HEK293 (cell line): ENCODE data around the gene AFG3L2.

ENCODE experiments used
- CTCF ChIA-PET: fragments of 350-600 bp; formaldehyde crosslinking; extraction: SDS; loops from one replicate; lab custom pipeline; 2021; ENCODE audit warnings: antibody characterized with exemption; lab: Yijun Ruan, JAX
- POLR2A ChIA-PET: fragments of 300-600 bp; formaldehyde crosslinking; extraction: SDS; loops from one replicate; lab custom pipeline; 2020; ENCODE audit warnings: antibody characterized with exemption, inconsistent platforms; lab: Yijun Ruan, JAX
- H3K27ac ChIP-seq: fragments of 200-500 bp; sonication (Bioruptor generic); 2 replicates; pipeline ENCODE4 v1.5.1; 2014; ENCODE audit warnings: low read depth, low read length, control low read depth, inconsistent platforms; ENCODE audit errors: extremely low read depth
- H3K36me3 ChIP-seq, 2 experiments: fragments of 200-500 bp in 1 of 2; sonication (Bioruptor generic) in 1 of 2; 1 replicate in 1 of 2; 2 replicates in 1 of 2; pipeline ENCODE4 v1.5.1; 2014 to 2017; ENCODE audit warnings: inconsistent platforms in 2 of 2, low read length in 2 of 2; ENCODE audit not compliant: control insufficient read depth in 2 of 2, insufficient read depth in 1 of 2
- H3K4me1 ChIP-seq: fragments of 200-500 bp; sonication (Bioruptor generic); 2 replicates; pipeline ENCODE4 v1.5.1; 2014; ENCODE audit warnings: mild to moderate bottlenecking, low read length, inconsistent platforms; ENCODE audit not compliant: control insufficient read depth, insufficient read depth
- H3K4me3 ChIP-seq: 2 replicates; pipeline ENCODE4 v1.5.1; 2011; ENCODE audit warnings: low read depth, mild to moderate bottlenecking, control low read depth, low read length, moderate library complexity
- H3K9me3 ChIP-seq: fragments of 200-500 bp; sonication (Bioruptor generic); 2 replicates; pipeline ENCODE4 v1.5.1; 2014; ENCODE audit warnings: low read depth, low read length, inconsistent platforms; ENCODE audit not compliant: control insufficient read depth, insufficient read depth
- ATF2 ChIP-seq: fragments of 450-650 bp; formaldehyde crosslinking; IDR thresholded peaks from 2 replicates; pipeline ENCODE4 v1.5.1; 2016; ENCODE audit warnings: missing biosample characterization, missing genetic modification characterization, low read depth
- BCL6B ChIP-seq: fragments of 450-650 bp; formaldehyde crosslinking; IDR thresholded peaks from 2 replicates; pipeline ENCODE4 v1.5.1; 2017; ENCODE audit warnings: missing biosample characterization, missing genetic modification characterization
- GFI1B ChIP-seq: fragments of 450-650 bp; formaldehyde crosslinking; IDR thresholded peaks from 2 replicates; pipeline ENCODE4 v1.5.1; 2016; ENCODE audit warnings: missing biosample characterization, missing genetic modification characterization
- GLI2 ChIP-seq: fragments of 450-650 bp; formaldehyde crosslinking; IDR thresholded peaks from 2 replicates; pipeline ENCODE4; 2017; ENCODE audit warnings: missing biosample characterization, missing genetic modification characterization, low read depth, borderline replicate concordance
- KLF10 ChIP-seq: fragments of 450-650 bp; IDR thresholded peaks from 2 replicates; pipeline ENCODE4 v1.5.1; 2018; ENCODE audit warnings: missing biosample characterization, mild to moderate bottlenecking, missing genetic modification characterization
- KLF8 ChIP-seq: fragments of 450-650 bp; formaldehyde crosslinking; IDR thresholded peaks from 2 replicates; pipeline ENCODE4 v1.5.1; 2016; ENCODE audit warnings: missing biosample characterization, missing genetic modification characterization
- KLF9 ChIP-seq: fragments of 450-650 bp; formaldehyde crosslinking; IDR thresholded peaks from 2 replicates; pipeline ENCODE4 v1.5.1; 2016; ENCODE audit warnings: missing biosample characterization, missing genetic modification characterization, low read depth
- SETDB1 ChIP-seq: IDR thresholded peaks from one replicate; pipeline ENCODE4 v1.6.1; 2017; ENCODE audit warnings: mild to moderate bottlenecking, low read length, moderate library complexity, mixed read lengths; ENCODE audit not compliant: insufficient read length
- SP3 ChIP-seq: fragments of 450-650 bp; formaldehyde crosslinking; IDR thresholded peaks from 2 replicates; pipeline ENCODE4 v1.5.1; 2016; ENCODE audit warnings: missing biosample characterization, missing genetic modification characterization
- ZFP3 ChIP-seq: fragments of 450-650 bp; formaldehyde crosslinking; IDR thresholded peaks from 2 replicates; pipeline ENCODE4 v1.5.1; 2016; ENCODE audit warnings: low read depth, missing biosample characterization, missing genetic modification characterization
- ZNF202 ChIP-seq: fragments of 450-650 bp; formaldehyde crosslinking; IDR thresholded peaks from 2 replicates; pipeline ENCODE4 v1.5.1; 2016; ENCODE audit warnings: missing biosample characterization, missing genetic modification characterization, borderline replicate concordance
- ZNF266 ChIP-seq: fragments of 450-650 bp; formaldehyde crosslinking; IDR thresholded peaks from 2 replicates; pipeline ENCODE4 v1.5.1; 2016; ENCODE audit warnings: missing biosample characterization, missing genetic modification characterization, low read depth
- ZNF37A ChIP-seq: fragments of 450-650 bp; IDR thresholded peaks from 2 replicates; pipeline ENCODE4 v1.5.1; 2018; ENCODE audit warnings: missing biosample characterization, missing genetic modification characterization
- ZNF513 ChIP-seq: fragments of 450-650 bp; IDR thresholded peaks from 2 replicates; pipeline ENCODE4 v1.5.1; 2018; ENCODE audit warnings: missing biosample characterization, missing genetic modification characterization
- ZNF558 ChIP-seq: fragments of 450-650 bp; formaldehyde crosslinking; IDR thresholded peaks from 2 replicates; pipeline ENCODE4 v1.5.1; 2016; ENCODE audit warnings: missing biosample characterization, missing genetic modification characterization
- ZNF561 ChIP-seq: fragments of 450-650 bp; IDR thresholded peaks from 2 replicates; pipeline ENCODE4 v1.5.1; 2018; ENCODE audit warnings: missing biosample characterization, missing genetic modification characterization, borderline replicate concordance
- ZNF600 ChIP-seq: fragments of 450-650 bp; formaldehyde crosslinking; IDR thresholded peaks from 2 replicates; pipeline ENCODE4 v1.5.1; 2016; ENCODE audit warnings: missing biosample characterization, missing genetic modification characterization
- ZNF623 ChIP-seq: fragments of 450-650 bp; formaldehyde crosslinking; IDR thresholded peaks from 2 replicates; pipeline ENCODE4 v1.5.1; 2016; ENCODE audit warnings: missing biosample characterization, missing genetic modification characterization
- ZNF658 ChIP-seq: fragments of 450-650 bp; formaldehyde crosslinking; IDR thresholded peaks from 2 replicates; pipeline ENCODE4; 2016; ENCODE audit warnings: missing biosample characterization, missing genetic modification characterization
- ZNF747 ChIP-seq: fragments of 450-650 bp; formaldehyde crosslinking; IDR thresholded peaks from 2 replicates; pipeline ENCODE4 v1.5.1; 2016; ENCODE audit warnings: missing biosample characterization, missing genetic modification characterization
- ZNF830 ChIP-seq: fragments of 450-650 bp; IDR thresholded peaks from 2 replicates; pipeline ENCODE4 v1.5.0; 2018; ENCODE audit warnings: missing biosample characterization, missing genetic modification characterization, low read depth, mild to moderate bottlenecking, moderate library complexity
- ZNF837 ChIP-seq: fragments of 450-650 bp; formaldehyde crosslinking; IDR thresholded peaks from 2 replicates; pipeline ENCODE4 v1.5.1; 2016; ENCODE audit warnings: missing biosample characterization, missing genetic modification characterization
- ZSCAN16 ChIP-seq: fragments of 450-650 bp; formaldehyde crosslinking; IDR thresholded peaks from 2 replicates; pipeline ENCODE4 v1.5.1; 2016; ENCODE audit warnings: missing biosample characterization, missing genetic modification characterization
- ZSCAN30 ChIP-seq: fragments of 450-650 bp; IDR thresholded peaks from 2 replicates; pipeline ENCODE4 v1.5.1; 2018; ENCODE audit warnings: missing biosample characterization, mild to moderate bottlenecking, missing genetic modification characterization, moderate library complexity
- TF ChIP-seq, protein P1 (sequence below): fragments of 450-650 bp; formaldehyde crosslinking; IDR thresholded peaks from 2 replicates; pipeline ENCODE4 v1.5.1; 2016; ENCODE audit warnings: missing biosample characterization, missing genetic modification characterization
- TF ChIP-seq, protein P2 (sequence below): fragments of 450-650 bp; formaldehyde crosslinking; IDR thresholded peaks from 2 replicates; pipeline ENCODE4 v1.5.1; 2016; ENCODE audit warnings: missing biosample characterization, missing genetic modification characterization

AFG3L2 gene

DNA sequence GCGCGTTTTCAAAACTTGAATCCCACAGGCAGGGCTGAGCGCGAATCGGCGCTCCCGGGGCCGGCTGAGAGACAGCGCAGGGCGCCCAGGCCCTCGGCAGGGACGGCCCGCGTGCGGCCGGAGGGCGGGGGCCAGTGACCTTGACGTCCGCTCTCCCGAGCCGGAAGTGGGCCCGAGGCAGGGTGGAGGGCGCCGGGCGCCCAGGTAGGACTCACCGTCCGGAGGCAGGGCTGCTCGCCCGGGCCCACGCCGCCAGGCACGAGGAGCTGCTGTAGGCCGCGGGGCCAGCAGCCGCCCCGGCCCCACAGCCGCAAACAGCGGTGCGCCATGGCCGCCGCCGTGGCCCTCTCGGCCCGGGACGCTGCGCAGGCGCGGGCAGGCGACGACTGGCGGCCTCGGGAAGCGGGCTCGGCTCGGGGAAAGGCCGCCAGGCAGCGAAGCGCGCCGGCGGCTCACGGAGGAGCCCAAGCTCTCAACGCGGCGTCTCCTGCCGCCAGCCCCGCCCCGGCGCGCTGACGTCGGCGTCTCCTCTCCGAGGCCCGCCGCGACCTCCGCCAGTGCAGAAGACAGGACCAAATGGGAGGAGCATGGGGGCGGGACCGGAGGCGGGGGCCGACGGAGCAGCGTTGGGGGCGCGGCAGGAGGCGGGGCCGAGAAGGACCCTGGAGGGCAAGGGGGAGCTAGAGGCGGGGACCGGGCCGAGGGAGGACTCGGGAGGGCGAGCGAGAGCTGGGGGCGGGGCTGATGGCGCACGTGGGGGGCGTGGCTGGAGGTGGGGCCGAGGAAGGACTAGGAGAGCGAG is at the start of gene AFG3L2 (continued):
- TF ChIP-seq GFI1B (tag by site-specific recombination) (no peak), ZSCAN16 (tag by site-specific recombination) (no peak), ZNF513 (tag by site-specific recombination) (peak; percentile 16; the same call in 1 of the 2 replicates), ZNF837 (tag by site-specific recombination) (no peak), ATF2 (tag by site-specific recombination) (no peak), ZNF37A (tag by site-specific recombination) (no peak), ZSCAN30 (tag by site-specific recombination) (peak; percentile 79), ZNF747 (no peak), SP3 (tag by site-specific recombination) (peak; percentile 100), ZNF658 (tag by site-specific recombination) (no peak)

DNA sequence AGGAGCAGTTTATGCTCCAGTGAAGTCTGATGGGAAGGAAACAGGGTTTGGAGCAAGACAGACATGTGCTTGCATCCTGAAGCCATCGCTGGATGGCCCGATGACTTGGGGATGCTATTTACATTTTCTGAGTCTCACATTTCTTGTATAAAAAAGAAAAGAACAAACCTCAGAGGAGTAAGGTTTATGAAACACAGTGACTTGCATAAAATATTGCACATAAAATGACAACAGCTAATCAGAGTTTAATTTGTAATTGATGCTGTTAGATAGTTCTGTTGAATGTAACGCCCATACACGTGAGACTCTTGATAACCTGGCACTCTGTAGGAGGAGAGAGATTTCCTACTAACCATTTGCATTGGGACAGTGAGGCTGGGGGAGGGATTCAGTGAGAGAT is 47.2 kb upstream of the AFG3L2 start:
- no peaks in the 10 kb centered on the region for H3K4me1 ChIP-seq

More for the DNA sequence above, 47.2 kb upstream of the AFG3L2 start:
- POLR2A ChIA-PET: interaction anchor here (2.2 kb wide), 1 partner anchor 16 kb away, joined by 10 read pairs; the partner anchor contains the start of gene PRELID3A
- H3K4me3 ChIP-seq: no peak overlapping the region
- H3K36me3 ChIP-seq: peaks cover 3 to 4% of the 10 kb centered on the region in 2 experiments; a peak in 2 of 3 replicates
- TF ChIP-seq SETDB1 (no peak), ZNF623 (tag by site-specific recombination) (no peak), ZNF266 (tag by site-specific recombination) (no peak), ZNF600 (no peak), KLF10 (tag by site-specific recombination) (no peak), KLF8 (tag by site-specific recombination) (no peak), KLF9 (tag by site-specific recombination) (no peak), ZFP3 (tag by site-specific recombination) (no peak), GLI2 (tag by site-specific recombination) (no peak), ZNF558 (tag by site-specific recombination) (no peak), ZNF561 (no peak), ZNF37A (tag by site-specific recombination) (no peak), ZNF830 (tag by site-specific recombination) (no peak), ZNF202 (tag by site-specific recombination) (no peak), BCL6B (tag by site-specific recombination) (no peak)
- TF ChIP-seq, protein P1, sequence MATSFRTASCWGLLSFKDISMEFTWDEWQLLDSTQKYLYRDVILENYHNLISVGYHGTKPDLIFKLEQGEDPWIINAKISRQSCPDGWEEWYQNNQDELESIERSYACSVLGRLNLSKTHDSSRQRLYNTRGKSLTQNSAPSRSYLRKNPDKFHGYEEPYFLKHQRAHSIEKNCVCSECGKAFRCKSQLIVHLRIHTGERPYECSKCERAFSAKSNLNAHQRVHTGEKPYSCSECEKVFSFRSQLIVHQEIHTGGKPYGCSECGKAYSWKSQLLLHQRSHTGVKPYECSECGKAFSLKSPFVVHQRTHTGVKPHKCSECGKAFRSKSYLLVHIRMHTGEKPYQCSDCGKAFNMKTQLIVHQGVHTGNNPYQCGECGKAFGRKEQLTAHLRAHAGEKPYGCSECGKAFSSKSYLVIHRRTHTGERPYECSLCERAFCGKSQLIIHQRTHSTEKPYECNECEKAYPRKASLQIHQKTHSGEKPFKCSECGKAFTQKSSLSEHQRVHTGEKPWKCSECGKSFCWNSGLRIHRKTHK (tag by site-specific recombination): no peak
- TF ChIP-seq, protein P2, sequence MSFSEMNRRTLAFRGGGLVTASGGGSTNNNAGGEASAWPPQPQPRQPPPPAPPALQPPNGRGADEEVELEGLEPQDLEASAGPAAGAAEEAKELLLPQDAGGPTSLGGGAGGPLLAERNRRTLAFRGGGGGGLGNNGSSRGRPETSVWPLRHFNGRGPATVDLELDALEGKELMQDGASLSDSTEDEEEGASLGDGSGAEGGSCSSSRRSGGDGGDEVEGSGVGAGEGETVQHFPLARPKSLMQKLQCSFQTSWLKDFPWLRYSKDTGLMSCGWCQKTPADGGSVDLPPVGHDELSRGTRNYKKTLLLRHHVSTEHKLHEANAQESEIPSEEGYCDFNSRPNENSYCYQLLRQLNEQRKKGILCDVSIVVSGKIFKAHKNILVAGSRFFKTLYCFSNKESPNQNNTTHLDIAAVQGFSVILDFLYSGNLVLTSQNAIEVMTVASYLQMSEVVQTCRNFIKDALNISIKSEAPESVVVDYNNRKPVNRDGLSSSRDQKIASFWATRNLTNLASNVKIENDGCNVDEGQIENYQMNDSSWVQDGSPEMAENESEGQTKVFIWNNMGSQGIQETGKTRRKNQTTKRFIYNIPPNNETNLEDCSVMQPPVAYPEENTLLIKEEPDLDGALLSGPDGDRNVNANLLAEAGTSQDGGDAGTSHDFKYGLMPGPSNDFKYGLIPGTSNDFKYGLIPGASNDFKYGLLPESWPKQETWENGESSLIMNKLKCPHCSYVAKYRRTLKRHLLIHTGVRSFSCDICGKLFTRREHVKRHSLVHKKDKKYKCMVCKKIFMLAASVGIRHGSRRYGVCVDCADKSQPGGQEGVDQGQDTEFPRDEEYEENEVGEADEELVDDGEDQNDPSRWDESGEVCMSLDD: no peak
- H3K9me3 ChIP-seq: no peaks in the 10 kb centered on the region
- CTCF ChIA-PET: interaction anchor here (0.8 to 2.6 kb wide), 3 partner anchors 11 to 32 kb away, joined by 3 to 10 read pairs (median 3); no protein-coding TSS in a partner anchor
- no peak overlapping the region for H3K27ac ChIP-seq
